Suprapubic skin (tissue), 4 donors: Measurements from ENCODE around the gene CACNA1S.

Experiments
- CTCF ChIP-seq, 2 donors: fragments of 200-600 bp in 1 of 2; fragments of 450-650 bp in 1 of 2; sonication (generic) in 1 of 2; IDR thresholded peaks; one replicate each; pipeline ENCODE4 v1.5.1; 2016 to 2019; ENCODE audit warnings: antibody characterized with exemption in 2 of 2, mild to moderate bottlenecking in 1 of 2, moderate library complexity in 1 of 2
- EP300 ChIP-seq: sonication (generic); formaldehyde crosslinking; IDR thresholded peaks from one replicate; pipeline ENCODE4 v1.6.1; 2017; ENCODE audit warnings: antibody characterized with exemption
- POLR2A ChIP-seq, 2 donors: fragments of 450-650 bp; IDR thresholded peaks; one replicate each; pipeline ENCODE4 v1.6.1; 2017; ENCODE audit warnings: antibody characterized with exemption in 2 of 2, mild to moderate bottlenecking in 2 of 2, moderate library complexity in 2 of 2
- POLR2AphosphoS5 ChIP-seq, 3 donors: sonication (generic); formaldehyde crosslinking; IDR thresholded peaks; one replicate each; pipeline ENCODE4 v1.6.1; 2017; ENCODE audit warnings: antibody characterized with exemption in 3 of 3

GRCh38 chr1:201026234-201026633 is 86.0 kb downstream of the CACNA1S start:
- TF ChIP-seq CTCF (IDR thresholded peaks at IDR 0.05) = no peak
- no peak for TF ChIP-seq POLR2AphosphoS5 (IDR thresholded peaks at IDR 0.05)
- no peak for TF ChIP-seq POLR2A (IDR thresholded peaks at IDR 0.05)
- TF ChIP-seq EP300 = no peak
